ENCODE results near the gene CTBP2. TPM values are rescaled to one million over a fixed set of nuclear protein-coding genes. Genes with fewer than 3 reads are reported as not detected.

CTBP2 gene
- total RNA-seq, 1 experiment from 2014 or later: 212 TPM

- no peak overlapping the region for H4K91ac ChIP-seq (ENCODE audit: insufficient read length, low read depth, low read length)
- no peaks in the 10 kb centered on the region for H3K27me3 ChIP-seq (ENCODE audit: insufficient read depth, low read length)
- no peaks in the 10 kb centered on the region for H3K9me3 ChIP-seq (ENCODE audit: control insufficient read depth, low read depth, low read length)
- no peak overlapping the region for H3K4me2 ChIP-seq (ENCODE audit: insufficient read depth, insufficient read length, low read length)
- H3T11ph ChIP-seq (ENCODE audit: low read length): no peak overlapping the region
- H2AK5ac ChIP-seq (ENCODE audit: insufficient read length, low read length): no peak overlapping the region
- no peak overlapping the region for H3K18ac ChIP-seq (ENCODE audit: insufficient read length, low read depth, low read length)
- peaks cover 41% of the 10 kb centered on the region for H3K4me1 ChIP-seq (ENCODE audit: insufficient read depth, low read length)
- H3K9ac ChIP-seq (ENCODE audit: extremely low read depth, insufficient read length, low read length): no peak overlapping the region
- DNase-seq: no peak
- peaks cover 8% of the 10 kb centered on the region for H3K79me1 ChIP-seq (ENCODE audit: insufficient read depth, low read depth, low read length, poor library complexity, severe bottlenecking)
- H3K4me1 Mint-ChIP-seq: peaks cover 86 to 87% of the 10 kb centered on the region in 2 experiments
- no peak overlapping the region for H3K14ac ChIP-seq (ENCODE audit: insufficient read depth, low read length)
- H4K8ac ChIP-seq (replicated peaks; ENCODE audit: insufficient read length, low read depth, low read length): no peak overlapping the region
- H2BK120ac ChIP-seq (ENCODE audit: low read depth, low read length, poor library complexity, severe bottlenecking): no peak overlapping the region
- H3K36me3 Mint-ChIP-seq (ENCODE audit: insufficient read depth in 1 of 3, low read depth in 3 of 3): peaks cover 61 to 82% (median 73%) of the 10 kb centered on the region in 3 experiments
- H4K5ac ChIP-seq (ENCODE audit: insufficient read length, low read depth, low read length): no peak overlapping the region
- H3K27me3 Mint-ChIP-seq (ENCODE audit: low read depth): no peaks in the 10 kb centered on the region; the same call in 1 of the 2 replicates
- no peak overlapping the region for H3K27ac ChIP-seq (ENCODE audit: insufficient read length, low read depth, low read length)
- H3K23me2 ChIP-seq (ENCODE audit: insufficient read length, low read depth, low read length, poor library complexity, severe bottlenecking): no peaks in the 10 kb centered on the region
- H3K27ac Mint-ChIP-seq: peak overlapping the region; percentile 65 to 86 (median 65); a peak in 3 of 7 replicates
- no peak overlapping the region for H3K23ac ChIP-seq (ENCODE audit: insufficient read length, low read depth, low read length)
- H2BK12ac ChIP-seq (ENCODE audit: insufficient read length, low read depth, low read length): no peak overlapping the region
- no peaks in the 10 kb centered on the region for H3K9me3 Mint-ChIP-seq
- H3K79me2 ChIP-seq (ENCODE audit: insufficient read depth, low read length): peaks cover 92% of the 10 kb centered on the region
- H3K4ac ChIP-seq (ENCODE audit: low read depth, low read length): no peak overlapping the region
- no peak for TF ChIP-seq CTCF (conservative IDR thresholded peaks at IDR 0.05)
- no peak overlapping the region; a peak in 1 of 5 replicates for H3K4me3 Mint-ChIP-seq
- WGBS (ENCODE audit: extremely low coverage, insufficient read length, low lambda C conversion rate): no CpG with 5 or more reads among the region's 11 CpGs
- no peak overlapping the region for H2BK20ac ChIP-seq (ENCODE audit: low read depth, low read length, poor library complexity, severe bottlenecking)
- H3K56ac ChIP-seq (ENCODE audit: insufficient read length, low read depth, low read length): no peak overlapping the region
- H2BK15ac ChIP-seq (ENCODE audit: low read depth, low read length): no peak overlapping the region
- no peak overlapping the region for H2AFZ ChIP-seq (ENCODE audit: low read length)
- H2BK5ac ChIP-seq (ENCODE audit: insufficient read length, low read length): no peak overlapping the region
- H4K20me1 ChIP-seq (ENCODE audit: control insufficient read depth, insufficient read depth, insufficient read length): peaks cover 6% of the 10 kb centered on the region
Observed at GRCh38 chr10:125134483-125134848, 25.9 kb downstream of the CTBP2 start.
